Measurements from ENCODE around the gene UTS2R. TPM values are rescaled to one million over a fixed set of nuclear protein-coding genes. Genes with fewer than 3 reads are reported as not detected.

Gene UTS2R
- total RNA-seq, 1 donor from 2014 or later: not detected

- no peak for TF ChIP-seq CTCF (conservative IDR thresholded peaks at IDR 0.05; ENCODE audit: low read depth, low read length)
- DNase-seq (ENCODE audit: low read depth): no peak
- peak within 1 kb of the TSS; percentile 65 for H3K4me3 ChIP-seq (ENCODE audit: low read depth, low read length)
These were observed 46.7 kb downstream of the UTS2R start, which contains the start of the genes HEXD and OGFOD3 for GRCh38 chr17:82418001-82418986. Gene HEXD (plus strand): TSS chr17:82418347. CDS start chr17:82419800, 1,453 bp downstream. Gene OGFOD3 (minus strand): TSS chr17:82418586. CDS start chr17:82418485, 101 bp downstream.

- DNase-seq (ENCODE audit: low read depth): no peak
- TF ChIP-seq CTCF (conservative IDR thresholded peaks at IDR 0.05; ENCODE audit: low read depth, low read length): no peak
- peak overlapping the region; percentile 65 for H3K4me3 ChIP-seq (ENCODE audit: low read depth, low read length)
These were observed 48.0 kb downstream of the UTS2R start for GRCh38 chr17:82419540-82419939.

- DNase-seq (ENCODE audit: low read depth): no peak
- no peak overlapping the region for H3K4me3 ChIP-seq (ENCODE audit: low read depth, low read length)
- peak; percentile 79 for TF ChIP-seq CTCF (conservative IDR thresholded peaks at IDR 0.05; ENCODE audit: low read depth, low read length)
These were observed 52.7 kb downstream of the UTS2R start for GRCh38 chr17:82424001-82424862.

GRCh38 chr17:82424863-82425159 is 53.2 kb downstream of the UTS2R start:
- DNase-seq (ENCODE audit: low read depth): no peak
- H3K4me3 ChIP-seq (ENCODE audit: low read depth, low read length): no peak overlapping the region
- no peak for TF ChIP-seq CTCF (conservative IDR thresholded peaks at IDR 0.05; ENCODE audit: low read depth, low read length)

Other genes with a start within 250 kb of the UTS2R start
- 10.5 and 10.8 TPM in 2 replicates for gene CCDC57, start 158.9 kb upstream of the UTS2R start, total RNA-seq
- 169 and 190 TPM in 2 replicates for gene SLC16A3, start 142.7 kb upstream of the UTS2R start, total RNA-seq
- gene CSNK1D, start 98.1 kb upstream of the UTS2R start, total RNA-seq: 32.0 and 54.1 TPM in 2 replicates
- not detected in 2 replicates for gene CD7, start 54.2 kb upstream of the UTS2R start, total RNA-seq
- 0.75 and 1.9 TPM in 2 replicates for gene SECTM1, start 38.0 kb upstream of the UTS2R start, total RNA-seq
- gene TEX19, start 12.5 kb upstream of the UTS2R start, total RNA-seq: 0.07 TPM in 1 of 2 replicates, not detected in the other
- 10.7 and 11.4 TPM in 2 replicates for gene HEXD, start 46.6 kb downstream of the UTS2R start, total RNA-seq
- 29.4 and 63.9 TPM in 2 replicates for gene OGFOD3, start 46.8 kb downstream of the UTS2R start, total RNA-seq
- 72.1 and 78.8 TPM in 2 replicates for gene CYBC1, start 79.0 kb downstream of the UTS2R start, total RNA-seq
- 45.4 and 64.4 TPM in 2 replicates for gene NARF, start 87.0 kb downstream of the UTS2R start, total RNA-seq
- 33.4 and 46.4 TPM in 2 replicates for gene FOXK2, start 148.0 kb downstream of the UTS2R start, total RNA-seq

All from epithelial cell of proximal tubule (primary cell).